Activated T-helper 2 cell treated with anti-CD3 and anti-CD28 coated beads, Interferon-gamma antibody, Interleukin-2, Interleukin-4, amounts not matched to agents 10 μg/mL and 5 μg/mL and 100 μg/mL, durations not matched to agents 14 hours and 24 hours and 36 hours (primary cell): ENCODE measurements around the gene OR7A5. TPM values are rescaled to one million over a fixed set of nuclear protein-coding genes. Genes with fewer than 3 reads are reported as not detected.
"Not testable (repeated sequence)": the region's sequence is repeated elsewhere in the genome, so short reads cannot be mapped to it uniquely, and the experiment has no call there.

Experiments
- DNase-seq: peaks from one replicate; pipeline ENCODE4 v3.0.0; 2021; ENCODE audit warnings: low spot score
- H3K27ac Mint-ChIP-seq: one replicate; pipeline ENCODE4 v1.8.0; 2021; ENCODE audit warnings: mixed read lengths
- H3K27me3 Mint-ChIP-seq: one replicate; pipeline ENCODE4 v1.8.0; 2021; ENCODE audit warnings: low read depth, mixed read lengths
- H3K36me3 Mint-ChIP-seq: one replicate; pipeline ENCODE4 v1.8.0; 2021; ENCODE audit warnings: low read depth, mixed read lengths
- H3K4me1 Mint-ChIP-seq: one replicate; pipeline ENCODE4 v1.8.0; 2021; ENCODE audit warnings: low read depth, mixed read lengths
- H3K4me3 Mint-ChIP-seq: one replicate; pipeline ENCODE4 v1.8.0; 2021; ENCODE audit warnings: low read depth, mild to moderate bottlenecking, moderate library complexity, mixed read lengths
- H3K9me3 Mint-ChIP-seq: one replicate; pipeline ENCODE4 v1.8.0; 2021; ENCODE audit warnings: mixed read lengths
- intact Hi-C: fragments of 100-400 bp; cut with micrococcal nuclease; formaldehyde crosslinking; loops from one replicate; pipeline ENCODE4 v1.15.1; 2023
- total RNA-seq: library from RNA; stranded (reverse); gene quantifications from 2 replicates; pipeline ENCODE4 v1.2.3, GENCODE V29; 2022

OR7A5 gene
- total RNA-seq, 1 donor from 2014 or later, result not detected

DNA sequence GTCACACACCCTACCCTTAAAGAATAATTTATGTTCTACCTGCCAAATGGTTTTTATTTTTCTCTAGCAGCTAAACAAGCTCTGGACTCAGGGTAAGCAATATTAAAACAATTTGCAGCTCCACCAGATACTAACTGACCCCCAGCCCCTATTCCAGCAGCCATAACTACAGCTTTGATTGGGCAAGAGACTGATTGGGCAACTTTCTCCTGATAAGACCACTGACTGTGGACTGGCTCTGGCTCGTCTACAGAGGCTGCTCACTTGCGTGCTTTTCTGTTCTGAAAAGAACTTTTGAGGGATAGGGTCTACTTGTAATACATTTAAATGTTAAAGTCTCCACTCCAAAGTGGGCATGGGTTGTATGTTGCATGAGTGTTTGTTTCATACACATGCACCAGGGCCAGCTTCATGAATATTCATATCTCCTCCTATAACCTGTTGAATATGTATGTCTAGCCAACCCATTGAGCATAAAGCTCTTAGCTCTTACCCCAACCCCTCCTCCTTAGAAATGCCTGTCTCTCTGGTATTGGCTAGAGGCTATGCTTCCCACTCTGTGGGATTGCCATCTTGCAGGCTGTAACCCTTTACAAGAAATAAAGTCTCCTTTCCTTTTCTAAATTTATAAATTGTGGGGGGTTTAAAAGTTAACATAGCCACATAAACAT is 19.9 kb downstream of the OR7A5 start:
- intact Hi-C loops, result no loop called here
- Mint-ChIP-seq H3K4me3 (no peak overlapping the region), H3K9me3 (no peaks in the 10 kb centered on the region), H3K36me3 (no peaks in the 10 kb centered on the region), H3K4me1 (no peaks in the 10 kb centered on the region), H3K27ac (no peak overlapping the region), H3K27me3 (no peaks in the 10 kb centered on the region)
- DNase-seq, result no peak

GRCh38 chr19:14809272-14810057 is 25.5 kb downstream of the OR7A5 start:
- Mint-ChIP-seq H3K36me3 (no peaks in the 10 kb centered on the region), H3K4me1 (no peaks in the 10 kb centered on the region), H3K27ac (no peak overlapping the region), H3K9me3 (no peaks in the 10 kb centered on the region), H3K4me3 (no peak overlapping the region), H3K27me3 (no peaks in the 10 kb centered on the region)
- intact Hi-C loops, result no loop called here
- DNase-seq, result no peak

- Mint-ChIP-seq H3K27ac (no peak overlapping the region), H3K9me3 (no peaks in the 10 kb centered on the region), H3K36me3 (no peaks in the 10 kb centered on the region), H3K4me3 (no peak overlapping the region), H3K27me3 (no peaks in the 10 kb centered on the region), H3K4me1 (no peaks in the 10 kb centered on the region)
- DNase-seq, result no peak
- intact Hi-C loops, result no loop called here
These were observed 30.2 kb downstream of the OR7A5 start for GRCh38 chr19:14804765-14805164.

- H3K4me3 Mint-ChIP-seq, result no peak overlapping the region
- intact Hi-C loops, result no loop called here
- no peaks in the 10 kb centered on the region for H3K36me3 Mint-ChIP-seq
- no peaks in the 10 kb centered on the region for H3K9me3 Mint-ChIP-seq
- H3K27me3 Mint-ChIP-seq, result no peaks in the 10 kb centered on the region
- peaks cover 3% of the 10 kb centered on the region for H3K4me1 Mint-ChIP-seq
- no peak for DNase-seq
- H3K27ac Mint-ChIP-seq, result no peak overlapping the region
These were observed 36.2 kb downstream of the OR7A5 start for GRCh38 chr19:14798760-14799159.

- intact Hi-C loops, result no loop called here
These were observed 39.0 kb downstream of the OR7A5 start for GRCh38 chr19:14796021-14796420.

GRCh38 chr19:14795078-14795721 is 39.8 kb downstream of the OR7A5 start:
- Mint-ChIP-seq H3K9me3 (no peaks in the 10 kb centered on the region), H3K4me3 (no peak overlapping the region), H3K4me1 (peaks cover 3% of the 10 kb centered on the region), H3K27me3 (peaks cover 6% of the 10 kb centered on the region), H3K36me3 (no peaks in the 10 kb centered on the region), H3K27ac (no peak overlapping the region)
- DNase-seq, result no peak
- intact Hi-C loops, result no loop called here

More at GRCh38 chr19:14796021-14796420, 39.0 kb downstream of the OR7A5 start:
- Mint-ChIP-seq H3K4me3 (no peak overlapping the region), H3K4me1 (peaks cover 3% of the 10 kb centered on the region), H3K9me3 (no peaks in the 10 kb centered on the region), H3K27ac (no peak overlapping the region), H3K27me3 (peaks cover 5% of the 10 kb centered on the region), H3K36me3 (no peaks in the 10 kb centered on the region)
- no peak for DNase-seq

DNA sequence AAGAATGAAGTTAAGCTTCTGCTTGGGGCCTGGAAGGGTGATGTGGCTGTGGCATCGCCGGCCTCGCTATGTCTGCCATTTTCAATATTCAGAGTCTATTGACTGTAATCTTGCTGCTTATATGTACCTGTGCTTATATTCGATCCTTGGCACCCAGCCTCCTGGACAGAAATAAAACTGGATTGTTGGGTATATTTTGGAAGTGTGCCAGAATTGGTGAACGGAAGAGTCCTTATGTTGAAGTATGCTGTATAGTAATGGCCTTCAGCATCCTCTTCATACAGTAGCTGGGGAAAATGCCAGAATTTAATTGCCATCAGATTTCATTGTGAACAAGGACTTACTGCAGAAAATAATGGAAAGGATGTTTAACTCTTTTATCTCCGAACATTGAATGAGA is 42.7 kb downstream of the OR7A5 start:
- H3K36me3 Mint-ChIP-seq, H3K4me1 Mint-ChIP-seq, H3K9me3 Mint-ChIP-seq, DNase-seq, H3K27me3 Mint-ChIP-seq, H3K27ac Mint-ChIP-seq, H3K4me3 Mint-ChIP-seq, intact Hi-C loops: not testable (repeated sequence)

- Mint-ChIP-seq H3K36me3 (no peaks in the 10 kb centered on the region), H3K9me3 (no peaks in the 10 kb centered on the region), H3K27me3 (peaks cover 4% of the 10 kb centered on the region), H3K4me3 (no peak overlapping the region), H3K4me1 (peaks cover 18% of the 10 kb centered on the region), H3K27ac (no peak overlapping the region)
- no peak for DNase-seq
- intact Hi-C loops, result loop anchor here (10.0 kb wide), 1 partner anchor 98 kb away; the partner anchor contains the start of gene OR7A17
These were observed 48.5 kb downstream of the OR7A5 start for GRCh38 chr19:14786421-14786851.

GRCh38 chr19:14785102-14785793 is 49.7 kb downstream of the OR7A5 start:
- not testable (repeated sequence) for H3K27me3 Mint-ChIP-seq, H3K9me3 Mint-ChIP-seq, H3K4me3 Mint-ChIP-seq, H3K36me3 Mint-ChIP-seq
- peak; percentile 13 for DNase-seq
- intact Hi-C loops, result loop anchor here (10.0 kb wide), 1 partner anchor 100 kb away; the partner anchor contains the start of gene OR7A17
- H3K4me1 Mint-ChIP-seq, result peaks cover 18% of the 10 kb centered on the region
- H3K27ac Mint-ChIP-seq, result peak overlapping the region; percentile 29

GRCh38 chr19:14784730-14785101 is 50.3 kb downstream of the OR7A5 start:
- H3K36me3 Mint-ChIP-seq, H3K27me3 Mint-ChIP-seq, H3K9me3 Mint-ChIP-seq, H3K4me3 Mint-ChIP-seq, DNase-seq: not testable (repeated sequence)
- peaks cover 18% of the 10 kb centered on the region for H3K4me1 Mint-ChIP-seq
- H3K27ac Mint-ChIP-seq, result peak overlapping the region; percentile 72
- intact Hi-C loops, result loop anchor here (10.0 kb wide), 1 partner anchor 100 kb away; the partner anchor contains the start of gene OR7A17

DNA sequence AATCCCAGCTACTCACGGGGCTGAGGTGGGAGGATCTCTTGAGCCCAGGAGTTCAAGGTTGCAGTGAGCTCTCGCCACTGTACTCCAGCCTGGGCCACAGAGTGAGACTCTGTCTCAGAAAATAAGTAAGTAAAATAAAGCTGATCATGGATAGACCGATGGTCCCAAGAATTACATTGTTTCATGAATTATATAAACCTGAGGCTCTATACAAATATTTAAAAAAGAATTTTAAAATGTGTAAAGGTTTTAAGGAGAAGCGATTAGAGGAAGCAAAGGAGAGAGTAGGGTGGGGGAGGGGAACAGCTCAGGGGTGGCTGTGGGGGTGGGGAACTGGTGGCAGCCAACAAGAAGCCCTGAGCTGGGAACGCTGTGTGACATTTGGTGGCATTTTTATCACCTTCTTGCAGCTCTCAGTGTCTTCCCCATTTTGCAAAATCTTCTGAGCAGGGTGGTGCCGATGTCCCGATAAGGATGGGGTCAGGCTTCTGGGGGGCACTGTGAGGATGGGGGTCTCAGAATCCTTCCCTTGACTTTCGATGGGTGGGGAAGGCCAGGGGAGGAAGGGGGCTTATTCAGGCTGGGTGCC is 51.5 kb downstream of the OR7A5 start:
- not testable (repeated sequence) for H3K27ac Mint-ChIP-seq, H3K9me3 Mint-ChIP-seq, H3K36me3 Mint-ChIP-seq, H3K27me3 Mint-ChIP-seq, DNase-seq, H3K4me3 Mint-ChIP-seq
- peaks cover 18% of the 10 kb centered on the region for H3K4me1 Mint-ChIP-seq
- intact Hi-C loops, result loop anchor here (10.0 kb wide), 1 partner anchor 101 kb away; the partner anchor contains the start of gene OR7A17
